ENCODE data around the gene SLC38A10. TPM values are rescaled to one million over a fixed set of nuclear protein-coding genes. Genes with fewer than 3 reads are reported as not detected.

SLC38A10 gene
- total RNA-seq, 1 experiment from 2014 or later = 43.8 TPM

DNA sequence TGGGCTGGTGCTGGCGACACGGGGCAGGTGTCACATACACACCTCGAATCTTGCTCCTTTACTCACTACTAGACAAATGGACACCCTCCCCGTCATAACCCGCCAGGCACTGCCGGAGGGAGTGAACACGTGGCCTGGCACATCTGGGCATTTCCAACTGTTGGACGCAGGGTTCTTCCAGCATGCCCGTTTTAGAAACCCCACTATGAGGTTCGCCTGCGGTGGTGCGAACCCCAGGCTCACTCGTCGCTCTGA lies 65.5 kb downstream of the SLC38A10 start:
- no peak overlapping the region for H3K4ac ChIP-seq (ENCODE audit: low read depth, low read length)
- H3K27me3 Mint-ChIP-seq (ENCODE audit: low read depth) = peaks cover 8% of the 10 kb centered on the region

More for the DNA sequence above, 65.5 kb downstream of the SLC38A10 start:
- Histone ChIP-seq H2AK5ac (ENCODE audit: insufficient read length, low read length) (no peak overlapping the region), H3K23ac (ENCODE audit: insufficient read length, low read depth, low read length) (no peak overlapping the region), H2BK12ac (ENCODE audit: insufficient read length, low read depth, low read length) (no peak overlapping the region), H3T11ph (ENCODE audit: low read length) (no peak overlapping the region), H3K9ac (ENCODE audit: extremely low read depth, insufficient read length, low read length) (no peak overlapping the region), H3K79me2 (ENCODE audit: insufficient read depth, low read length) (no peaks in the 10 kb centered on the region), H2BK120ac (ENCODE audit: low read depth, low read length, poor library complexity, severe bottlenecking) (no peak overlapping the region), H2BK15ac (ENCODE audit: low read depth, low read length) (no peak overlapping the region), H2BK20ac (ENCODE audit: low read depth, low read length, poor library complexity, severe bottlenecking) (no peak overlapping the region), H4K5ac (ENCODE audit: insufficient read length, low read depth, low read length) (no peak overlapping the region), H3K14ac (ENCODE audit: insufficient read depth, low read length) (no peak overlapping the region), H3K79me1 (ENCODE audit: insufficient read depth, low read depth, low read length, poor library complexity, severe bottlenecking) (no peaks in the 10 kb centered on the region), H3K27me3 (ENCODE audit: insufficient read depth, low read length) (no peaks in the 10 kb centered on the region), H2BK5ac (ENCODE audit: insufficient read length, low read length) (no peak overlapping the region), H3K27ac (ENCODE audit: insufficient read length, low read depth, low read length) (no peak overlapping the region), H2AFZ (ENCODE audit: low read length) (no peak overlapping the region), H4K8ac (replicated peaks; ENCODE audit: insufficient read length, low read depth, low read length) (no peak overlapping the region), H4K20me1 (ENCODE audit: control insufficient read depth, insufficient read depth, insufficient read length) (peaks cover 2% of the 10 kb centered on the region), H3K23me2 (ENCODE audit: insufficient read length, low read depth, low read length, poor library complexity, severe bottlenecking) (no peaks in the 10 kb centered on the region), H3K9me3 (ENCODE audit: control insufficient read depth, low read depth, low read length) (no peaks in the 10 kb centered on the region), H3K18ac (ENCODE audit: insufficient read length, low read depth, low read length) (no peak overlapping the region), H3K4me2 (ENCODE audit: insufficient read depth, insufficient read length, low read length) (no peak overlapping the region), H4K91ac (ENCODE audit: insufficient read length, low read depth, low read length) (no peak overlapping the region), H3K4me1 (ENCODE audit: insufficient read depth, low read length) (no peaks in the 10 kb centered on the region), H3K56ac (ENCODE audit: insufficient read length, low read depth, low read length) (no peak overlapping the region)
- TF ChIP-seq, protein P1, sequence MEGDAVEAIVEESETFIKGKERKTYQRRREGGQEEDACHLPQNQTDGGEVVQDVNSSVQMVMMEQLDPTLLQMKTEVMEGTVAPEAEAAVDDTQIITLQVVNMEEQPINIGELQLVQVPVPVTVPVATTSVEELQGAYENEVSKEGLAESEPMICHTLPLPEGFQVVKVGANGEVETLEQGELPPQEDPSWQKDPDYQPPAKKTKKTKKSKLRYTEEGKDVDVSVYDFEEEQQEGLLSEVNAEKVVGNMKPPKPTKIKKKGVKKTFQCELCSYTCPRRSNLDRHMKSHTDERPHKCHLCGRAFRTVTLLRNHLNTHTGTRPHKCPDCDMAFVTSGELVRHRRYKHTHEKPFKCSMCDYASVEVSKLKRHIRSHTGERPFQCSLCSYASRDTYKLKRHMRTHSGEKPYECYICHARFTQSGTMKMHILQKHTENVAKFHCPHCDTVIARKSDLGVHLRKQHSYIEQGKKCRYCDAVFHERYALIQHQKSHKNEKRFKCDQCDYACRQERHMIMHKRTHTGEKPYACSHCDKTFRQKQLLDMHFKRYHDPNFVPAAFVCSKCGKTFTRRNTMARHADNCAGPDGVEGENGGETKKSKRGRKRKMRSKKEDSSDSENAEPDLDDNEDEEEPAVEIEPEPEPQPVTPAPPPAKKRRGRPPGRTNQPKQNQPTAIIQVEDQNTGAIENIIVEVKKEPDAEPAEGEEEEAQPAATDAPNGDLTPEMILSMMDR (conservative IDR thresholded peaks at IDR 0.05) = no peak
- Mint-ChIP-seq H3K27ac (no peak overlapping the region), H3K36me3 (ENCODE audit: insufficient read depth in 1 of 3, low read depth in 3 of 3) (peaks cover 8 to 18% (median 14%) of the 10 kb centered on the region in 3 experiments), H3K4me1 (no peaks in the 10 kb centered on the region), H3K9me3 (no peaks in the 10 kb centered on the region; a peak in 1 of 5 replicates), H3K4me3 (no peak overlapping the region)
- no peak for DNase-seq
- WGBS (ENCODE audit: extremely low coverage, insufficient read length, low lambda C conversion rate) = no CpG with 5 or more reads among the region's 14 CpGs

All from H9 (cell line).